Tibial artery (tissue), 4 donors: Measurements from ENCODE around the gene SLC25A24.
"Not testable (repeated sequence)": the region's sequence is repeated elsewhere in the genome, so short reads cannot be mapped to it uniquely, and the experiment has no call there.

Source experiments
- DNase-seq, 2 donors: peaks; one replicate each; pipeline ENCODE4 v3.0.0-alpha.2; 2019
- H3K27ac ChIP-seq, 2 donors: fragments of 200-600 bp; sonication (generic) in 1 of 2; 1 replicate in 1 of 2; 2 replicates in 1 of 2; pipeline ENCODE4 v1.5.1; 2018 to 2019; ENCODE audit warnings: mild to moderate bottlenecking in 1 of 2
- H3K27me3 ChIP-seq, 2 donors: fragments of 200-600 bp; sonication (generic) in 1 of 2; one replicate each; pipeline versions ENCODE4 v1.5.1 to v1.6.0; 2016 to 2019
- H3K36me3 ChIP-seq, 3 donors: fragments of 200-600 bp; sonication (generic) in 2 of 3; one replicate each; pipeline ENCODE4 v1.5.1; 2016 to 2019; ENCODE audit warnings: mild to moderate bottlenecking in 2 of 3
- H3K4me1 ChIP-seq, 4 donors: fragments of 200-600 bp; sonication (generic) in 2 of 4; 1 replicate in 3 of 4; 2 replicates in 1 of 4; pipeline ENCODE4 v1.5.1; 2016 to 2019
- H3K4me3 ChIP-seq, 2 donors: fragments of 200-600 bp; sonication (generic) in 1 of 2; 1 replicate in 1 of 2; 2 replicates in 1 of 2; pipeline ENCODE4 v1.5.1; 2018 to 2019; ENCODE audit warnings: mild to moderate bottlenecking in 2 of 2
- H3K9me3 ChIP-seq, 3 donors: fragments of 200-600 bp; sonication (generic) in 1 of 3; one replicate each; pipeline ENCODE4 v1.5.1; 2016 to 2019
- CTCF ChIP-seq, 2 experiments: fragments of 200-600 bp in 1 of 2; fragments of 450-650 bp in 1 of 2; IDR thresholded peaks; one replicate each; pipeline ENCODE4 v1.5.1; 2017 to 2019; ENCODE audit warnings: antibody characterized with exemption in 2 of 2, mild to moderate bottlenecking in 1 of 2, moderate library complexity in 1 of 2
- intact Hi-C: fragments of 100-400 bp; cut with DNase I; formaldehyde crosslinking; loops from one replicate; pipeline ENCODE4 v1.15.0; 2023; ENCODE audit warnings: low total_unique reads

The SLC25A24 gene

GRCh38 chr1:108214641-108215465, 14.7 kb upstream of the SLC25A24 start:
- H3K27me3 ChIP-seq, H3K4me3 ChIP-seq, DNase-seq, H3K36me3 ChIP-seq, H3K4me1 ChIP-seq, H3K27ac ChIP-seq, intact Hi-C loops, H3K9me3 ChIP-seq: not testable (repeated sequence)
- peak; percentile 10 to 51 for TF ChIP-seq CTCF (IDR thresholded peaks at IDR 0.05)

DNA sequence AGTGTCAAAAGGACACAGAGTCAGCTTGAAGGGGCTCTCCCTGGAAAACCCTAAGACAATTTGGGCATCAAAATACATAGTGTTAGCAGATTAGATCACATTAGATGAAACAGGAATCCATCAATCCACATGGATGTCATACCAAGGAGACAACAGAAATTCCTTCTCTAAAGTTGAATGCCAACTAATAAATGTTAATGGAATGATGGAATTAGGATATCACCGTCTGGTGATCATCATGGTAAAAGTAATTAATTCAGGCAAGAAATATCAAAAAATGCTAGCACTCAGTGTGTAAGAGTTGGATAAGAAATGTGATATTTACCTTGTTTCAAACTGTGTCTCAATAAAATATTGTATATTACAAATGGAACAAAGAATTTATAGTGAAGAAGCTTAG, 10.9 kb upstream of the SLC25A24 start:
- Histone ChIP-seq H3K27me3 (peaks cover 0 to 20% of the 10 kb centered on the region in 2 donors), H3K4me1 (no peaks in the 10 kb centered on the region), H3K9me3 (no peaks in the 10 kb centered on the region), H3K27ac (no peak overlapping the region), H3K36me3 (no peaks in the 10 kb centered on the region), H3K4me3 (no peak overlapping the region)
- TF ChIP-seq CTCF (IDR thresholded peaks at IDR 0.05), result no peak
- intact Hi-C loops, result no loop called here
- DNase-seq, result no peak

DNA sequence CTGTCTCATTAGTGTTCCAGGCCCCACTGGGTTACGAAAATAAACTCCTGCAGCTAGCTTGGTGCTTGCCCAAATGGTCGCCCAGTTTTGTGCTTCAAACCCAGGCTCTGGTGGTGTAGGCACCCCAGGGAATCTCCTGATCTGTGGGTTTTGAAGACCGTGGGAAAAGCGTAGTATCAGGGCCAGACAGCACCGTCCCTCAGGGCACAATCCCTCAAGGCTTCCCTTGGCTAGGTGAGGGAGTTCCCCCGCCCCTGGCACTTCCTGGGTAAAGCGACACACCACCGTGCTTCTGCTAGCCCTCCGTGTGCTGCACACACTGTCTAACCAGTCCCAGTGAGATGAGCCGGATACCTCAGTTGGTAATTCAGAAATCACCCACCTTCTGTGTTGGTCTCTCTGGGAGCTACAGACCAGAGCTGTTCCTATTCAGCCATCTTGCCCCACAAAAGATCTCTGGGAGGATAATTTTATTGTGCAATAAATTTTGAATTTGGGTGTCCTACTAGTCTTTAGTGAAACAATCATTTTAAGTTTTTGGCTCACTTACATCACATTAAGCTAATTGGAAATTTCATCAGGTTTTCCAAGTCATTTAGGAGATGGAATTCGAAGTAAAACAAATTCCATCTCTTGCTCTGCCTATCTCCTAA, 9.4 kb upstream of the SLC25A24 start:
- Histone ChIP-seq H3K27me3 (peaks cover 0 to 20% of the 10 kb centered on the region in 2 donors), H3K9me3 (no peaks in the 10 kb centered on the region), H3K4me1 (no peaks in the 10 kb centered on the region), H3K36me3 (no peaks in the 10 kb centered on the region), H3K27ac (no peak overlapping the region), H3K4me3 (no peak overlapping the region)
- intact Hi-C loops, result no loop called here
- TF ChIP-seq CTCF (IDR thresholded peaks at IDR 0.05), result no peak
- DNase-seq, result no peak

DNA sequence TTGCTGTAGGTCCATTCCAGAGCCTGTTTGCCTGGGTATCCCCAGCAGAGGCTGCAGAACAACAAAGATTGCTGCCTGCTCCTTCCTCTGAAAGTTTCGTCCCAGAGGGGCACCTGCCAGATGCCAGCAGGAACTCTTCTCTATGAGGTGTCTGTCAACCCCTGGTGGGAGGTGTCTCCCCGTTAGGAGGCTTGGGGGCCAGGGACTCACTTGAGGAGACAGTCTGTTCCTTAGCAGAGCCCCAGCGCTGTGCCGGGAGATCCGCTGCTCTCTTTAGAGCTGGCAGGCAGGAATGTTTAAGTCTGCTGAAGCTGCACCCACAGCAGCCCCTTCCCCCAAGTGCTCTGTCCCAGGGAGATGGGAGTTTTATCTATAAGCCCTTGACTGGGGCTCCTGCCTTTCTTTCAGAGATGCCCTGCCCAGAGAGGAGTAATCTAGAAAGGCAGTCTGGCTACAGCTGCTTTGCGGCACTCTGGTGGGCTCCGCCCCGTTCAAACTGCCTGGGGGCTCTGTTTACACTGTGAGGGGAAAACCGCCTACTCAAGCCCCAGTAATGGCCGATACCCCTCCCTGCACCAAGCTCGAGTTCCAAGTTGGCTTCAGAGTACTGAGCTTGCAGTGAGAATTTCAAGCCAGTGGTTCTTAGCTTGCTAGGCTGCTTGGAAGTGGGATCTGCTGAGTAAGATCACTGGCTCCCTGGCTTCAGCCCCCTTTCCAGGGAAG, 8.7 kb upstream of the SLC25A24 start:
- H3K36me3 ChIP-seq, result no peaks in the 10 kb centered on the region
- no peaks in the 10 kb centered on the region for H3K4me1 ChIP-seq
- H3K9me3 ChIP-seq, result no peaks in the 10 kb centered on the region
- H3K27me3 ChIP-seq, result peaks cover 0 to 20% of the 10 kb centered on the region in 2 donors
- no peak for DNase-seq
- no peak for TF ChIP-seq CTCF (IDR thresholded peaks at IDR 0.05)
- intact Hi-C loops, result no loop called here
- no peak overlapping the region for H3K27ac ChIP-seq
- H3K4me3 ChIP-seq, result no peak overlapping the region

GRCh38 chr1:108203582-108203981, 3.4 kb upstream of the SLC25A24 start:
- H3K27ac ChIP-seq, H3K27me3 ChIP-seq, H3K4me3 ChIP-seq, DNase-seq, H3K9me3 ChIP-seq, intact Hi-C loops, H3K36me3 ChIP-seq: not testable (repeated sequence)
- peaks cover 0 to 15% (median 9%) of the 10 kb centered on the region in 4 donors for H3K4me1 ChIP-seq

GRCh38 chr1:108201687-108202086, 1.5 kb upstream of the SLC25A24 start:
- no peak for DNase-seq
- H3K27ac ChIP-seq, result peak overlapping the region; percentile 94 to 95
- H3K36me3 ChIP-seq, result peaks cover 0 to 4% (median 0%) of the 10 kb centered on the region in 3 donors
- no peak for TF ChIP-seq CTCF (IDR thresholded peaks at IDR 0.05)
- intact Hi-C loops, result no loop called here
- peaks cover 0 to 29% (median 15%) of the 10 kb centered on the region in 4 donors for H3K4me1 ChIP-seq
- H3K9me3 ChIP-seq, result no peaks in the 10 kb centered on the region
- H3K4me3 ChIP-seq, result no peak overlapping the region
- no peaks in the 10 kb centered on the region for H3K27me3 ChIP-seq
